Breast epithelium (tissue), 4 donors: ENCODE data around the gene OR5AK2. TPM values are rescaled to one million over a fixed set of nuclear protein-coding genes. Genes with fewer than 3 reads are reported as not detected.
"Not testable (repeated sequence)": the region's sequence is repeated elsewhere in the genome, so short reads cannot be mapped to it uniquely, and the experiment has no call there.

ENCODE experiments used
- DNase-seq, 2 donors: peaks; one replicate each; pipeline ENCODE4 v3.0.0-alpha.2; 2019; ENCODE audit warnings: low spot score in 2 of 2
- H3K27ac ChIP-seq, 2 donors: fragments of 200-600 bp; sonication (generic) in 1 of 2; one replicate each; pipeline ENCODE4 v1.5.1; 2016 to 2019; ENCODE audit warnings: mild to moderate bottlenecking in 1 of 2
- H3K27me3 ChIP-seq, 2 donors: fragments of 200-600 bp; sonication (generic) in 1 of 2; one replicate each; pipeline versions ENCODE4 v1.5.1 to v1.6.0; 2017 to 2019; ENCODE audit warnings: control low read depth in 1 of 2, mild to moderate bottlenecking in 1 of 2
- H3K36me3 ChIP-seq: fragments of 200-600 bp; one replicate; pipeline ENCODE4 v1.5.1; 2019
- H3K4me1 ChIP-seq, 2 donors: fragments of 200-600 bp; sonication (generic); one replicate each; pipeline ENCODE4 v1.5.1; 2016 to 2019; ENCODE audit warnings: control low read depth in 1 of 2
- H3K4me3 ChIP-seq, 3 donors: fragments of 200-600 bp; sonication (generic); 1 replicate in 2 of 3; 2 replicates in 1 of 3; pipeline ENCODE4 v1.5.1; 2016 to 2019; ENCODE audit warnings: mild to moderate bottlenecking in 3 of 3, moderate library complexity in 2 of 3
- H3K9me3 ChIP-seq, 2 donors: fragments of 200-600 bp; sonication (generic) in 1 of 2; one replicate each; pipeline ENCODE4 v1.5.1; 2016 to 2019; ENCODE audit warnings: control low read depth in 1 of 2
- POLR2A ChIP-seq: fragments of 450-650 bp; IDR thresholded peaks from one replicate; pipeline ENCODE4 v1.6.1; 2016; ENCODE audit warnings: antibody characterized with exemption, mild to moderate bottlenecking, moderate library complexity
- POLR2AphosphoS5 ChIP-seq, 3 donors: sonication (generic); formaldehyde crosslinking; IDR thresholded peaks; one replicate each; pipeline ENCODE4 v1.6.1; 2017; ENCODE audit warnings: antibody characterized with exemption in 3 of 3
- intact Hi-C: fragments of 100-400 bp; cut with DNase I; formaldehyde crosslinking; loops from one replicate; pipeline ENCODE4 v1.15.1; 2023; ENCODE audit warnings: low total_unique reads
- total RNA-seq, 3 donors: library from RNA; depleted of rRNA; stranded (reverse); fragments of >200 nt; gene quantifications; one replicate each; pipeline ENCODE4 v1.1.0, GENCODE V29; 2016
- TF ChIP-seq, protein P1 (sequence below), 3 donors: fragments of 450-650 bp; IDR thresholded peaks; one replicate each; pipeline ENCODE4 v1.5.1; 2016 to 2017; ENCODE audit warnings: antibody characterized with exemption in 3 of 3, mild to moderate bottlenecking in 3 of 3, moderate library complexity in 3 of 3

The OR5AK2 gene, protein sequence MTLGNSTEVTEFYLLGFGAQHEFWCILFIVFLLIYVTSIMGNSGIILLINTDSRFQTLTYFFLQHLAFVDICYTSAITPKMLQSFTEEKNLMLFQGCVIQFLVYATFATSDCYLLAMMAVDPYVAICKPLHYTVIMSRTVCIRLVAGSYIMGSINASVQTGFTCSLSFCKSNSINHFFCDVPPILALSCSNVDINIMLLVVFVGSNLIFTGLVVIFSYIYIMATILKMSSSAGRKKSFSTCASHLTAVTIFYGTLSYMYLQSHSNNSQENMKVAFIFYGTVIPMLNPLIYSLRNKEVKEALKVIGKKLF
- total RNA-seq = not detected

DNA sequence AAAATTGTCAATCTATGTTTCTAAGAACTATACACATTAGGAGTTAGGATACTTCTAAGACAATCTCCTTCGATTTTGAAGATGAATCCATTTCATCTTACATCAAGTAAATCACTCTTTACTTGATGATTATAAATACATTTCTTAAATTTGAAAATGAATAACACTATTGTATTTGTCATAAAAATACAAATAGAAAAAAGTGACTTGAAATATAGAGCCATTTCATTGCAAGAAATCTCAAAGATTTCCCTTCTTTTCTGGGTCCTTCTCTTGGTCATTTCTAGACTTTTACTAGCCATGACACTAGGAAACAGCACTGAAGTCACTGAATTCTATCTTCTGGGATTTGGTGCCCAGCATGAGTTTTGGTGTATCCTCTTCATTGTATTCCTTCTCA is at the start of gene OR5AK2:
Gene OR5AK2, plus strand, starts transcription at position 301 of the 400 bp plus-strand sequence. Its CDS starts 0 bp downstream, at position 301.
- Histone ChIP-seq H3K4me3 (no peak within 1 kb of the TSS), H3K27ac (no peak within 1 kb of the TSS), H3K9me3 (peaks cover under 1 to 2% of the 10 kb centered on the region in 2 donors), H3K36me3 (no peaks in the 10 kb centered on the region), H3K4me1 (no peaks in the 10 kb centered on the region), H3K27me3 (no peaks in the 10 kb centered on the region)
- TF ChIP-seq POLR2A (no peak), POLR2AphosphoS5 (IDR thresholded peaks at IDR 0.05) (no peak)
- TF ChIP-seq, protein P1, sequence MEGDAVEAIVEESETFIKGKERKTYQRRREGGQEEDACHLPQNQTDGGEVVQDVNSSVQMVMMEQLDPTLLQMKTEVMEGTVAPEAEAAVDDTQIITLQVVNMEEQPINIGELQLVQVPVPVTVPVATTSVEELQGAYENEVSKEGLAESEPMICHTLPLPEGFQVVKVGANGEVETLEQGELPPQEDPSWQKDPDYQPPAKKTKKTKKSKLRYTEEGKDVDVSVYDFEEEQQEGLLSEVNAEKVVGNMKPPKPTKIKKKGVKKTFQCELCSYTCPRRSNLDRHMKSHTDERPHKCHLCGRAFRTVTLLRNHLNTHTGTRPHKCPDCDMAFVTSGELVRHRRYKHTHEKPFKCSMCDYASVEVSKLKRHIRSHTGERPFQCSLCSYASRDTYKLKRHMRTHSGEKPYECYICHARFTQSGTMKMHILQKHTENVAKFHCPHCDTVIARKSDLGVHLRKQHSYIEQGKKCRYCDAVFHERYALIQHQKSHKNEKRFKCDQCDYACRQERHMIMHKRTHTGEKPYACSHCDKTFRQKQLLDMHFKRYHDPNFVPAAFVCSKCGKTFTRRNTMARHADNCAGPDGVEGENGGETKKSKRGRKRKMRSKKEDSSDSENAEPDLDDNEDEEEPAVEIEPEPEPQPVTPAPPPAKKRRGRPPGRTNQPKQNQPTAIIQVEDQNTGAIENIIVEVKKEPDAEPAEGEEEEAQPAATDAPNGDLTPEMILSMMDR (IDR thresholded peaks at IDR 0.05) = no peak
- DNase-seq = no peak
- intact Hi-C loops = no loop called here

DNA sequence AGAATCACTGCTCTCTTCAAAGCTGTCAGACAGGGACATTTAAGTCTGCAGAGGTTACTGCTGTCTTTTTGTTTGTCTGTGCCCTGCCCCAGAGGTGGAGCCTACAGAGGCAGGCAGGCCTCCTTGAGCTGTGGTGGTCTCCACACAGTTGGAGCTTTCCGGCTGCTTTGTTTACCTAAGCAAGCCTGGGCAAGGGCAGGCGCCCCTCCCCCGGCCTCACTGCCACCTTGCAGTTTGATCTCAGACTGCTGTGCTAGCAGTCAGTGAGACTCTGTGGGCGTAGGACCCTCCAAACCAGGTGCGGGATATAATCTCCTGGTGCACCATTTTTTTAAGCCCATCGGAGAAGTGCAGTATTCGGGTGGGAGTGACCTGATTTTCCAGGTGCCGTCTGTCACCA is 43.2 kb upstream of the OR5AK2 start:
- H3K36me3 ChIP-seq, DNase-seq, H3K27ac ChIP-seq, H3K9me3 ChIP-seq, H3K4me1 ChIP-seq, intact Hi-C loops, H3K4me3 ChIP-seq, H3K27me3 ChIP-seq: not testable (repeated sequence)

DNA sequence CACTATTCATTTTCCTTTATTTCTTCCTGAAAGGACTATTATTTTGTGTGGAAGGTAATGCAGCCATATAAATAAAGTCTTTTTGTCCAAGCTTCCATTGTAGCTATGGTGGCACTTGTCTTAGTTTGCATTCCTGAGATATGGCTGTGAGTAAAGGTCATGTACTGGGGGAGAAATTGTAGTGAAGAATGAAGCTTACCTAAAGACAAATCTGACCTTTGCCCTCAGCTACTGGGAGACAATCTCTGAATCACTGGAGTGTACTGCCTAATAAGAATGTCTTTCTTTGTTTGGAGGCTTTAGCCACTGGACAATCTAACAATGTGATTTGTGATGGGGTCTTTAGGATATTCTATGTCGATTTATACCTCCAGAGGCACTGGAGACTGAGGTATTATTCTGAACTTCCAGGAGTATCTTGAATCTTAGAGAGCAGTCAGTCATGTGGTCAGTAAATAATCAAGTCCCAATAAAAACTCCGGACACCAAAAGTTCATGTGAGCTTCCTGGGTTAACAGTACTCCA is 39.7 kb upstream of the OR5AK2 start:
- Histone ChIP-seq H3K4me1 (no peaks in the 10 kb centered on the region), H3K27ac (no peak overlapping the region), H3K27me3 (no peaks in the 10 kb centered on the region), H3K9me3 (peaks cover 5 to 31% of the 10 kb centered on the region in 2 donors), H3K36me3 (no peaks in the 10 kb centered on the region), H3K4me3 (no peak overlapping the region)
- intact Hi-C loops = no loop called here
- TF ChIP-seq POLR2A = no peak
- TF ChIP-seq, protein P1 (IDR thresholded peaks at IDR 0.05) = no peak
- TF ChIP-seq POLR2AphosphoS5 (IDR thresholded peaks at IDR 0.05) = no peak
- DNase-seq = no peak

DNA sequence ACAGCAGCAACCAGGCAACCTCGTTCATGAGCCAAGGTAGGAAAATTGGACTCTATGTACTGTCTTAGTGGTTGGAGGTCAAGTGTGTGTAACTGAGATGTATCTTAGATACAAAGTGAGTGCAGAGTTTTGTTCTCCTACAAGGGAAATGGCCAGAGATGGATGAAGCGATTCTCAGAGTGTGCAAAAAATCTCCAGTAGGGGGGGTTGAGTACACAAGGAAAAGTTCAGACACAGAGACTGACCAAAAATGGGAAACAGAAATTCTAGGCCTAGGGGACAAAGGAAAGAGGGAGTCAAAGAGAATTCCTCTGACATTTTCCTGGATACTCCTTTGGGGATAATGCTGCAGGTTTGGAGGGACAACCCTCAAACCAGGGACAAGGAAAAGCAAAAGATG is 38.2 kb upstream of the OR5AK2 start:
- no peak for DNase-seq
- H3K4me3 ChIP-seq = no peak overlapping the region
- H3K36me3 ChIP-seq = no peaks in the 10 kb centered on the region
- H3K9me3 ChIP-seq = peaks cover 5 to 30% of the 10 kb centered on the region in 2 donors
- H3K4me1 ChIP-seq = no peaks in the 10 kb centered on the region
- H3K27me3 ChIP-seq = no peaks in the 10 kb centered on the region
- intact Hi-C loops = no loop called here
- TF ChIP-seq, protein P1 (IDR thresholded peaks at IDR 0.05) = no peak
- no peak for TF ChIP-seq POLR2AphosphoS5 (IDR thresholded peaks at IDR 0.05)
- TF ChIP-seq POLR2A = no peak
- no peak overlapping the region for H3K27ac ChIP-seq

DNA sequence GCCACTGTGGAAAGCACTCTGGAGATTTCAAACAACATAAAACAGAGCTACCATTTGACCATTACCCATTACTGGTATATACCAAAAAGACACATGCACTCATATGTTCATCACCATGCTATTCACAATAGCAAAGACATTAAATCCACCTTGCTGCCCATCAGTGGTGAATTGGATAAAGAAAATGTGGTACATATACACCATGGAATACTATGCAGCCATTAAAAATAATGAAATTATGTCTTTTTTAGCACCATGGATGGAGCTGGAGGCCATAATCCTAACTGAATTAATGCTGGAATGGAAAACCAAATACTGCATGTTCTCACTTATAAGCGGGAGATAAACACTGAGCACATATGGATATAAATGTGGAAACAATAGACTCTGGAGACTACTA is 34.8 kb upstream of the OR5AK2 start:
- intact Hi-C loops, H3K27ac ChIP-seq, H3K4me3 ChIP-seq, DNase-seq, H3K36me3 ChIP-seq, H3K27me3 ChIP-seq, H3K4me1 ChIP-seq: not testable (repeated sequence)
- H3K9me3 ChIP-seq = peaks cover 5 to 26% of the 10 kb centered on the region in 2 donors

DNA sequence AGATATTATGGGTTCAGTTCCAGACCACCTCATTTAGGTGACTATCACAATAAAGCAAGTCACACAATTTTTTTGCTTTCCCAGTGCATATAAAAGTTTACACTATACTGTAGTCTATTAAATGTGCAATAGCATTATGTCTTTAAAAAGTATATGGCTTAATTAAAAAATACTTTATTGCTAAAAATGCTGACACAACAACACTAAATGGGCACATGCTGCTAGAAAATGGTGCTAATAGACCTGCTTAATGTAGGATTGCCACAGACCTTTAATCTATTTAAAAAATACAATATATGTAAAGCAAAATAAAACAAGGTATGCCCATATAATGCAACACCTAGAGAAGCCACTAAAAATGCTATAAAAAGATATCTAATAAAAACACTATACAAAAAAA is 27.1 kb upstream of the OR5AK2 start:
- no peaks in the 10 kb centered on the region for H3K27me3 ChIP-seq
- no peak overlapping the region for H3K27ac ChIP-seq
- H3K4me3 ChIP-seq = no peak overlapping the region
- no peaks in the 10 kb centered on the region for H3K36me3 ChIP-seq
- peaks cover under 1 to 7% of the 10 kb centered on the region in 2 donors for H3K9me3 ChIP-seq
- TF ChIP-seq POLR2AphosphoS5 (IDR thresholded peaks at IDR 0.05) (no peak), POLR2A (no peak)
- TF ChIP-seq, protein P1 (IDR thresholded peaks at IDR 0.05) = no peak
- no peaks in the 10 kb centered on the region for H3K4me1 ChIP-seq
- intact Hi-C loops = no loop called here
- DNase-seq = no peak
